WI38 (cell line): ENCODE measurements around the gene IL1RAPL2.

Source experiments
- H3K4me3 ChIP-seq: 2 replicates; pipeline ENCODE4 v1.5.1; 2011; ENCODE audit warnings: low read depth, mild to moderate bottlenecking, control low read depth, low read length
- CTCF ChIP-seq: IDR thresholded peaks from 2 replicates; pipeline ENCODE4 v1.5.1; 2012; ENCODE audit warnings: low read depth, mild to moderate bottlenecking, control low read depth, low read length

The IL1RAPL2 gene

GRCh38 chrX:105050921-105051320, 484.9 kb downstream of the IL1RAPL2 start:
- no peak for TF ChIP-seq CTCF
- H3K4me3 ChIP-seq, result no peak overlapping the region

GRCh38 chrX:105051364-105051763, 485.4 kb downstream of the IL1RAPL2 start:
- TF ChIP-seq CTCF, result no peak
- no peak overlapping the region for H3K4me3 ChIP-seq

- H3K4me3 ChIP-seq, result no peak overlapping the region
- no peak for TF ChIP-seq CTCF
These were observed 486.9 kb downstream of the IL1RAPL2 start for GRCh38 chrX:105052926-105053325.

- no peak for TF ChIP-seq CTCF
- no peak overlapping the region for H3K4me3 ChIP-seq
These were observed 497.7 kb downstream of the IL1RAPL2 start for GRCh38 chrX:105063743-105064142.

GRCh38 chrX:105098201-105098600, 532.2 kb downstream of the IL1RAPL2 start:
- H3K4me3 ChIP-seq, result no peak overlapping the region
- TF ChIP-seq CTCF, result no peak

GRCh38 chrX:105098812-105099211, 532.8 kb downstream of the IL1RAPL2 start:
- TF ChIP-seq CTCF, result no peak
- H3K4me3 ChIP-seq, result no peak overlapping the region

- no peak for TF ChIP-seq CTCF
These were observed 535.4 kb downstream of the IL1RAPL2 start for GRCh38 chrX:105101378-105101777.

More at GRCh38 chrX:105101378-105101777, 535.4 kb downstream of the IL1RAPL2 start:
- no peak overlapping the region for H3K4me3 ChIP-seq
